ENCODE measurements around the gene TYMP.

DNA sequence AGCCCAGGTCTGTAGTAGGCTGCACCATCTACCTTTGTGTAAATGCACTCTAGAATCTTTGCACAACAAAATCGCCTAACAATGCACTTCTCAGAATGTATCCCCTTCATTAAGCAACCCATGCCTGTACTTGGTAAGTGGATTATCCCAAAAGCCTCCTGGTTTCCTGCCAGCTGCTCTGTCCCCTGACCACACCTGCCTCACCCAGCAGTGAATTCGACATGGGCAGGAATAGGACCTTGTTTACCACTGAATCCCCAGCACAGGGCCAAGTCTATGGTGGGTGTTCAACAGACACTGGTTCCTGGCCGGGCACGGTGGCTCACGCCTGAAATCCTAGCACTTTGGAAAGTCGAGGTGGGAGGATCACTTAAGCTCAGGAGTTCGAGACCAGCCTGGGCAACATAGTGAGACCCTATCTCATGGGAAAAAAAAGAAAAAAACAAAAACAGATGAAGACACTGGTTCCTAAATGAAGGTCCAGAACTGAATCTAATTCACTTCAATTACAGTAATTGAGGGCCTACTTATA, 38.0 kb upstream of the TYMP start:
- TF ChIP-seq, protein P1, sequence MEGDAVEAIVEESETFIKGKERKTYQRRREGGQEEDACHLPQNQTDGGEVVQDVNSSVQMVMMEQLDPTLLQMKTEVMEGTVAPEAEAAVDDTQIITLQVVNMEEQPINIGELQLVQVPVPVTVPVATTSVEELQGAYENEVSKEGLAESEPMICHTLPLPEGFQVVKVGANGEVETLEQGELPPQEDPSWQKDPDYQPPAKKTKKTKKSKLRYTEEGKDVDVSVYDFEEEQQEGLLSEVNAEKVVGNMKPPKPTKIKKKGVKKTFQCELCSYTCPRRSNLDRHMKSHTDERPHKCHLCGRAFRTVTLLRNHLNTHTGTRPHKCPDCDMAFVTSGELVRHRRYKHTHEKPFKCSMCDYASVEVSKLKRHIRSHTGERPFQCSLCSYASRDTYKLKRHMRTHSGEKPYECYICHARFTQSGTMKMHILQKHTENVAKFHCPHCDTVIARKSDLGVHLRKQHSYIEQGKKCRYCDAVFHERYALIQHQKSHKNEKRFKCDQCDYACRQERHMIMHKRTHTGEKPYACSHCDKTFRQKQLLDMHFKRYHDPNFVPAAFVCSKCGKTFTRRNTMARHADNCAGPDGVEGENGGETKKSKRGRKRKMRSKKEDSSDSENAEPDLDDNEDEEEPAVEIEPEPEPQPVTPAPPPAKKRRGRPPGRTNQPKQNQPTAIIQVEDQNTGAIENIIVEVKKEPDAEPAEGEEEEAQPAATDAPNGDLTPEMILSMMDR (IDR thresholded peaks at IDR 0.05) = no peak
- TF ChIP-seq ZNF263 (CRISPR knock-in tag; IDR thresholded peaks at IDR 0.05; ENCODE audit: low read depth) (no peak), ZBTB21 (CRISPR knock-in tag; IDR thresholded peaks at IDR 0.05; ENCODE audit: borderline replicate concordance) (no peak), NFYB (CRISPR knock-in tag; conservative IDR thresholded peaks at IDR 0.05; ENCODE audit: low read depth) (no peak), TP53 (CRISPR knock-in tag; IDR thresholded peaks at IDR 0.05) (no peak), FOXJ3 (CRISPR knock-in tag; IDR thresholded peaks at IDR 0.05; ENCODE audit: borderline replicate concordance) (no peak)
- TF ChIP-seq, protein P2, sequence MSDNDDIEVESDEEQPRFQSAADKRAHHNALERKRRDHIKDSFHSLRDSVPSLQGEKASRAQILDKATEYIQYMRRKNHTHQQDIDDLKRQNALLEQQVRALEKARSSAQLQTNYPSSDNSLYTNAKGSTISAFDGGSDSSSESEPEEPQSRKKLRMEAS (CRISPR knock-in tag; IDR thresholded peaks at IDR 0.05) = no peak
- TF ChIP-seq, protein P3, sequence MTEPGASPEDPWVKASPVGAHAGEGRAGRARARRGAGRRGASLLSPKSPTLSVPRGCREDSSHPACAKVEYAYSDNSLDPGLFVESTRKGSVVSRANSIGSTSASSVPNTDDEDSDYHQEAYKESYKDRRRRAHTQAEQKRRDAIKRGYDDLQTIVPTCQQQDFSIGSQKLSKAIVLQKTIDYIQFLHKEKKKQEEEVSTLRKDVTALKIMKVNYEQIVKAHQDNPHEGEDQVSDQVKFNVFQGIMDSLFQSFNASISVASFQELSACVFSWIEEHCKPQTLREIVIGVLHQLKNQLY (CRISPR knock-in tag; IDR thresholded peaks at IDR 0.05) = no peak

Data from WTC11 (cell line).